Astrocyte of the spinal cord (primary cell): ENCODE results near the gene TGFB1I1.

Experiments used
- DNase-seq: peaks from one replicate; pipeline ENCODE4 v3.0.0; 2011; ENCODE audit warnings: low read depth, low spot score
- H3K4me3 ChIP-seq: 2 replicates; pipeline ENCODE4 v1.5.1; 2011; ENCODE audit warnings: low read depth, mild to moderate bottlenecking, low read length, moderate library complexity
- in situ Hi-C: cut with HindIII; loops from 2 replicates; pipeline ENCODE4 v1.10.0; 2017; ENCODE audit warnings: low sequenced_read_pairs
- TF ChIP-seq, protein P1 (sequence below): IDR thresholded peaks from 2 replicates; pipeline ENCODE4 v1.5.1; 2012; ENCODE audit warnings: low read depth, mild to moderate bottlenecking, low read length, inconsistent platforms

Gene TGFB1I1

GRCh38 chr16:31475946-31476302 is 4.0 kb downstream of the TGFB1I1 start:
- TF ChIP-seq, protein P1, sequence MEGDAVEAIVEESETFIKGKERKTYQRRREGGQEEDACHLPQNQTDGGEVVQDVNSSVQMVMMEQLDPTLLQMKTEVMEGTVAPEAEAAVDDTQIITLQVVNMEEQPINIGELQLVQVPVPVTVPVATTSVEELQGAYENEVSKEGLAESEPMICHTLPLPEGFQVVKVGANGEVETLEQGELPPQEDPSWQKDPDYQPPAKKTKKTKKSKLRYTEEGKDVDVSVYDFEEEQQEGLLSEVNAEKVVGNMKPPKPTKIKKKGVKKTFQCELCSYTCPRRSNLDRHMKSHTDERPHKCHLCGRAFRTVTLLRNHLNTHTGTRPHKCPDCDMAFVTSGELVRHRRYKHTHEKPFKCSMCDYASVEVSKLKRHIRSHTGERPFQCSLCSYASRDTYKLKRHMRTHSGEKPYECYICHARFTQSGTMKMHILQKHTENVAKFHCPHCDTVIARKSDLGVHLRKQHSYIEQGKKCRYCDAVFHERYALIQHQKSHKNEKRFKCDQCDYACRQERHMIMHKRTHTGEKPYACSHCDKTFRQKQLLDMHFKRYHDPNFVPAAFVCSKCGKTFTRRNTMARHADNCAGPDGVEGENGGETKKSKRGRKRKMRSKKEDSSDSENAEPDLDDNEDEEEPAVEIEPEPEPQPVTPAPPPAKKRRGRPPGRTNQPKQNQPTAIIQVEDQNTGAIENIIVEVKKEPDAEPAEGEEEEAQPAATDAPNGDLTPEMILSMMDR: no peak
- in situ Hi-C loops: no loop called here
- no peak overlapping the region for H3K4me3 ChIP-seq
- DNase-seq: no peak

DNA sequence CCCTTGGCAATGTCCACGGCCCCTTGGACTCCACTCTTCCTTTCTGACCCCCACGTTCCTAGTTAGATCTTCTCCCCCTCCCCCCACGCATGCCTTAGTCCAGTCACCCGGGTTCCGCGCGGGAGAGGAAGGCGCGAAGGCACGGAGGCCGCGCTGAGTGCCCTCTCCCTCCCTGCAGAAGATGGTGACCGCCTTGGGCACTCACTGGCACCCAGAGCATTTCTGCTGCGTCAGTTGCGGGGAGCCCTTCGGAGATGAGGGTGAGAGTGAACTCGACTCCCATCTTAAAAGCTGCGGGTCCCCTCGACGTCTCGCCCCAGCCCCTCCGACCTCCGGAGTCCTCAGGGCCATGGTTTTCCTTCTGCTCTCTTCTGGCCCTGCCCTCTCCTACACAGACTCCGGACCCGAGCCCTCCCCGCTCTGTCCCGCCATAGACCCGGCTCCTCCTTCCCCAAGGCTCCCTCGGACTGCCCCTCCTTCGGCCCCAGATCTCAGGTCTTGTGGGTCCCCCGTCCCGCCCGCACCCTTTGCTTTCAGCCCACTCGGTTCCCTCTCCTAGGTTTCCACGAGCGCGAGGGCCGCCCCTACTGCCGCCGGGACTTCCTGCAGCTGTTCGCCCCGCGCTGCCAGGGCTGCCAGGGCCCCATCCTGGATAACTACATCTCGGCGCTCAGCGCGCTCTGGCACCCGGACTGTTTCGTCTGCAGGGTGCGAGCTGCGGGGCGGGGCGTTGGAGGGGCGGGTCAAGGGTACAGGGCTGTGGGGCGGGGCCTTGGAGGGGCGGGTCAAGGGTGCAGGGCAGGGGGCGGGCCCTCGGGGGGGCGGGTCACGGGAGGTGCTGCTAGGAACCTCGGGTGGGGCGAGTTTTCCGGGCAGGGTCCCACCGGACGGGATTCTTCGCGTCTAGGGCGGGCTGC is 4.6 kb downstream of the TGFB1I1 start:
- TF ChIP-seq, protein P1: no peak
- in situ Hi-C loops: no loop called here
- DNase-seq: no peak
- no peak overlapping the region for H3K4me3 ChIP-seq

DNA sequence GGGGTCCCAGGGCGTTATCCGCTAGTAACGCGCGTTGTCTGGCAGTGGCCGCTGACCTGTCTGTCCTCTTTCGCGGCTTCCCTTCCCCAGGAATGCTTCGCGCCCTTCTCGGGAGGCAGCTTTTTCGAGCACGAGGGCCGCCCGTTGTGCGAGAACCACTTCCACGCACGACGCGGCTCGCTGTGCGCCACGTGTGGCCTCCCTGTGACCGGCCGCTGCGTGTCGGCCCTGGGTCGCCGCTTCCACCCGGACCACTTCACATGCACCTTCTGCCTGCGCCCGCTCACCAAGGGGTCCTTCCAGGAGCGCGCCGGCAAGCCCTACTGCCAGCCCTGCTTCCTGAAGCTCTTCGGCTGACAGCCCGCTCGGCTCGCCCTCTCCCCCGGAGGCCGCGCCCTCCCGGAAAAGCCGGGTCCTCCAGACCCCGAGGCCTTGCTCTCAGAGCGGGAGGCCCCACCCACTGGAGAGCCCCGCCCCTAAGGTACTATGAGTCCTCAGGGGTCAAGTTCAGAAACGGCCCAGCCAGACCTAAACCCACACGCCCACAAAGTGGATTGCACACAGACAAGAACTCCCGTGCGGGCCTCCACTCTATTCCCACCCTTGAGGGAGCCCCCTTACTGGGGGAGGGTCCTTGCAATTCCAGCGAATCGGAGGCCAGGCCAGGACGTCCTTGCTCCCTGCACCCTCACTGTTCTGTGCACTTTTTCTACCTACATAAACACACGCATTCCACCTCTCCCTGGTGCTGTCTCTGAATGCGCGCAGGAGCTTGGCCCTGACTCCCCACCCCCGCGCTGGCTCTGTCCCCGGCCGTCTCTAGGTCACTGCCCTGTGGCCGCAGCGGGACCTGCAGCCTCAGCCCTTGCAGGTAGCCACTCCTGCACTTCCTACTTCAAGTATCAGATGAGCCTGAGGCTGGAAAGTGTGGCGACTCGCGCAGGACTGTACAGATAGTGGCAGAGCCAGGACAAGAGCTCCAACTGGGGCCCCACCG is 5.6 kb downstream of the TGFB1I1 start:
- DNase-seq: no peak
- TF ChIP-seq, protein P1: no peak
- H3K4me3 ChIP-seq: no peak overlapping the region
- in situ Hi-C loops: no loop called here

GRCh38 chr16:31478956-31479355 is 7.0 kb downstream of the TGFB1I1 start:
- in situ Hi-C loops: no loop called here
- TF ChIP-seq, protein P1: no peak
- no peak overlapping the region for H3K4me3 ChIP-seq
- no peak for DNase-seq

DNA sequence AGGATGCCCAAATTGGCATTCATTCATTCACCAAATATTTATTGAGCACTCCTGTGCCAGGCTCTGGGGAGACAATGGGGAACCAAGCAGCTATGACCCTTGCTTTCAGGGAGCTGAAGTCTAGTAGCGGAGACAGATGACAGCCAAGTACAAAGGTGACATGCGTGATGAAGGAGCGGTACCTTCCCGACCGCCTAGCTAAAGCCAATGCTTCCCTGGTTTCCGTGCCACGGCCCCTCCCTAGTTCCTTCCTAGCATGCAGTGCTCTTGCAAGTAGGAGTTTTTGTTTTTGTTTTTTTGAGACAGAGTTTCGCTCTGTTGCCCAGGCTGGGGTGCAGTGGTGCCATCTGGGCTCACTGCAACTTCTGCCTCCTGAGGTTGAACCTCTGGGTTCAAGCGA is 7.8 kb downstream of the TGFB1I1 start:
- no peak for DNase-seq
- in situ Hi-C loops: no loop called here
- no peak overlapping the region for H3K4me3 ChIP-seq
- TF ChIP-seq, protein P1: no peak

DNA sequence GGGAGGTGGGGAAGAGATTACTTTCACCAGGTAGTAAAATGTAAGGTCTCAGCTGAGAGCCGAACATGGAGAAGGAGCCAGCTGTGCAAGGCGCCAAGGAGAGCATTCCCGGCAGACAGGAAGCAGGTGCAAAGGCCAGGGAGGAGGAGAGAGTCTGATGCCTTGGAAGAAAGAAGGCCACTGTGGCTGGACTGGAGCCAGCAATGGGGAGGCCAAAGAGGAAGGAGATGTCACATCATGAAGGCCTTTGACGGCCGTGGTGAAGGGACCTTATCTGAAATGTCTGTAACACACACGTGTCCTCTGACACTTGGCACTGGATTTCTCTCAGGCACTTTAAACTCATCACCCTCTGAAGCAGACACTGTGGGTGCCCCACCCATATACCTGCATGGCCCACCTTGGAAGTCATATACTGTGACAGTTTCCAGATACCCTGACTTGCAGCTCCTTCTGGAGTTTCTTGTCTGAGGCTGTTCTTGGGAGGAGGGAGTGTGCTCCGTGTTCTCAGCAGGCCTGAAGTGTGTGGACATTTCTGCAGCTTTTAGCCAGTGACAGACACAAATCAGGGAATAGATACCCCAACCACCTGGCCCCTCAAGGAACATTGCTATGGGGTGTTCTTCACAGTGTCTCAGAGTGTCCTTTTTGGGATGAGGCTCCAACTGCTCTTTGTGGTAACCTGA is 9.0 kb downstream of the TGFB1I1 start:
- in situ Hi-C loops: no loop called here
- TF ChIP-seq, protein P1: no peak
- no peak for DNase-seq
- no peak overlapping the region for H3K4me3 ChIP-seq
